ENCODE data around the gene SPATA17.

DNA sequence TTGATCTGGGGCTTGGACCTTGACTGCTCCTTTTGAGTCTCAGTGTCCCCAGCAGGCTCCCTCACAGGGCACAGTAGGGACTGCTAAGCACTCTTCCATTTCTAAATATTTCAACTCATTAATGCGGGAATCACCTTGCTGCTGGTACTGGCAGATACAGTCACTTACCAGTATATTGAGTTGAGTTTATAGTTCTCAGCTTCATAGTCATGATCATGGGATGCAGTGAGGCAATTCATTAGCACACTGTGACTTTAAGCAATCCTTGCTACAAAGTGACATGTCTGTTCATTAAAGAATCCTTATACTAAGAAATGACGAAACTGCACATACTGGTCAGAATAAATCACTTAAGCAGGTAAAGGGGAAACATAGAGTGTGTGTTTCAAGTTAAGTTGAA lies 240.8 kb downstream of the SPATA17 start:
- TF ChIP-seq, protein P1, sequence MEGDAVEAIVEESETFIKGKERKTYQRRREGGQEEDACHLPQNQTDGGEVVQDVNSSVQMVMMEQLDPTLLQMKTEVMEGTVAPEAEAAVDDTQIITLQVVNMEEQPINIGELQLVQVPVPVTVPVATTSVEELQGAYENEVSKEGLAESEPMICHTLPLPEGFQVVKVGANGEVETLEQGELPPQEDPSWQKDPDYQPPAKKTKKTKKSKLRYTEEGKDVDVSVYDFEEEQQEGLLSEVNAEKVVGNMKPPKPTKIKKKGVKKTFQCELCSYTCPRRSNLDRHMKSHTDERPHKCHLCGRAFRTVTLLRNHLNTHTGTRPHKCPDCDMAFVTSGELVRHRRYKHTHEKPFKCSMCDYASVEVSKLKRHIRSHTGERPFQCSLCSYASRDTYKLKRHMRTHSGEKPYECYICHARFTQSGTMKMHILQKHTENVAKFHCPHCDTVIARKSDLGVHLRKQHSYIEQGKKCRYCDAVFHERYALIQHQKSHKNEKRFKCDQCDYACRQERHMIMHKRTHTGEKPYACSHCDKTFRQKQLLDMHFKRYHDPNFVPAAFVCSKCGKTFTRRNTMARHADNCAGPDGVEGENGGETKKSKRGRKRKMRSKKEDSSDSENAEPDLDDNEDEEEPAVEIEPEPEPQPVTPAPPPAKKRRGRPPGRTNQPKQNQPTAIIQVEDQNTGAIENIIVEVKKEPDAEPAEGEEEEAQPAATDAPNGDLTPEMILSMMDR (IDR thresholded peaks at IDR 0.05) = no peak
- TF ChIP-seq POLR2A (IDR thresholded peaks at IDR 0.05; ENCODE audit: low read depth) = no peak
